Muscle layer of colon (tissue), 2 donors: ENCODE data around the gene MRPL23.

Source experiments
- H3K27ac ChIP-seq: one replicate; pipeline ENCODE4 v1.7.0; 2013; ENCODE audit warnings: low read depth, mild to moderate bottlenecking, low read length, moderate library complexity
- H3K27me3 ChIP-seq, 2 donors: one replicate each; pipeline ENCODE4 v1.7.0; 2013; ENCODE audit warnings: low read length in 2 of 2, mild to moderate bottlenecking in 2 of 2; ENCODE audit not compliant: insufficient read depth in 2 of 2, control insufficient read depth in 1 of 2
- H3K36me3 ChIP-seq: one replicate; pipeline ENCODE4 v1.7.0; 2013; ENCODE audit warnings: mild to moderate bottlenecking, low read length; ENCODE audit not compliant: insufficient read depth
- H3K4me1 ChIP-seq: one replicate; pipeline ENCODE4 v1.7.0; 2013; ENCODE audit warnings: mild to moderate bottlenecking, low read length; ENCODE audit not compliant: insufficient read depth
- H3K4me3 ChIP-seq, 2 donors: one replicate each; pipeline ENCODE4 v1.7.0; 2013; ENCODE audit warnings: low read length in 2 of 2, low read depth in 1 of 2, mild to moderate bottlenecking in 1 of 2, moderate library complexity in 1 of 2
- H3K9ac ChIP-seq: one replicate; pipeline ENCODE4 v1.7.0; 2013; ENCODE audit warnings: low read length
- H3K9me3 ChIP-seq: one replicate; pipeline ENCODE4 v1.7.0; 2013; ENCODE audit warnings: mild to moderate bottlenecking, low read length
- donor health status: abdominal sarcoma.
- donor health status: Adenocarcinoma of cecum.

Gene MRPL23

GRCh38 chr11:1949302-1949701, 2.2 kb downstream of the MRPL23 start:
- H3K9ac ChIP-seq: no peak overlapping the region
- no peaks in the 10 kb centered on the region for H3K36me3 ChIP-seq
- H3K27me3 ChIP-seq: no peaks in the 10 kb centered on the region
- no peak overlapping the region for H3K4me3 ChIP-seq
- H3K27ac ChIP-seq: no peak overlapping the region
- H3K4me1 ChIP-seq: no peaks in the 10 kb centered on the region
- no peaks in the 10 kb centered on the region for H3K9me3 ChIP-seq

GRCh38 chr11:1949922-1950321, 2.8 kb downstream of the MRPL23 start:
- Histone ChIP-seq H3K9me3 (no peaks in the 10 kb centered on the region), H3K4me1 (no peaks in the 10 kb centered on the region), H3K36me3 (no peaks in the 10 kb centered on the region), H3K4me3 (no peak overlapping the region), H3K27me3 (no peaks in the 10 kb centered on the region), H3K27ac (no peak overlapping the region), H3K9ac (no peak overlapping the region)

DNA sequence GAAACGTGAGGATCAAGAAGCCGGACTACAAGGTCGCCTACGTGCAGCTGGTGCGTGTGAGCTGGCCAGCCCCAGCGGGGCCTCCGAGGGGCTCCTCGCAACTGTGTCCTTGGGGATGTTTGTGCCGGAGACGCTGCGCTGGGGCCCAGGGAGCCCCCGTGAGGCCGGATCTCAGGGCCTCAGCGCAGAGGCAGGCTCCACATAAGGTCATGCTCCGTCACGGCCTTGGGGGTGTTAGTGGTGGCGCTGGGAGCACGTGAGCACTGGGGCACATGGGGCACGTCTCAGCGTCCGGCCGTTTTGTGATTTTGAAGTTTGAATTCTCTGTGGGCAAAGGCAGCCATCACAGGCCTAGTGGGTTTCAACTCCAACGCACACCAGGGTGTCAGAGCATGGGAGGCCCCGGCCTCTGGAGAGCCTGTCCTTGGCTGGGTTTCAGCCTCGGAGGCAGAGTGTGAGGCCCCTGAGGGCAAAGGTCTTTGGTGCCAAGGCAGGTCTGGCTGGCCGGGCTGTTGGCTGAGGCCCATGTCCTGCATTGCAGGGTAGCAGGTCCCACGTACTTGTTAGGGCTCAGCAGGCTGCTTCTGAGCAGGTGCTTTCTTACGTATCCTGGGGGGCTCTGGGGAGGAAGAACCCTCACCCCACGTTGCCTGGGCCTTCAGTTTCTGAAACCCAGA, 5.8 kb downstream of the MRPL23 start:
- no peak overlapping the region for H3K27ac ChIP-seq
- H3K4me3 ChIP-seq: no peak overlapping the region
- no peak overlapping the region for H3K9ac ChIP-seq
- no peaks in the 10 kb centered on the region for H3K9me3 ChIP-seq
- H3K27me3 ChIP-seq: no peaks in the 10 kb centered on the region
- H3K36me3 ChIP-seq: no peaks in the 10 kb centered on the region
- no peaks in the 10 kb centered on the region for H3K4me1 ChIP-seq

DNA sequence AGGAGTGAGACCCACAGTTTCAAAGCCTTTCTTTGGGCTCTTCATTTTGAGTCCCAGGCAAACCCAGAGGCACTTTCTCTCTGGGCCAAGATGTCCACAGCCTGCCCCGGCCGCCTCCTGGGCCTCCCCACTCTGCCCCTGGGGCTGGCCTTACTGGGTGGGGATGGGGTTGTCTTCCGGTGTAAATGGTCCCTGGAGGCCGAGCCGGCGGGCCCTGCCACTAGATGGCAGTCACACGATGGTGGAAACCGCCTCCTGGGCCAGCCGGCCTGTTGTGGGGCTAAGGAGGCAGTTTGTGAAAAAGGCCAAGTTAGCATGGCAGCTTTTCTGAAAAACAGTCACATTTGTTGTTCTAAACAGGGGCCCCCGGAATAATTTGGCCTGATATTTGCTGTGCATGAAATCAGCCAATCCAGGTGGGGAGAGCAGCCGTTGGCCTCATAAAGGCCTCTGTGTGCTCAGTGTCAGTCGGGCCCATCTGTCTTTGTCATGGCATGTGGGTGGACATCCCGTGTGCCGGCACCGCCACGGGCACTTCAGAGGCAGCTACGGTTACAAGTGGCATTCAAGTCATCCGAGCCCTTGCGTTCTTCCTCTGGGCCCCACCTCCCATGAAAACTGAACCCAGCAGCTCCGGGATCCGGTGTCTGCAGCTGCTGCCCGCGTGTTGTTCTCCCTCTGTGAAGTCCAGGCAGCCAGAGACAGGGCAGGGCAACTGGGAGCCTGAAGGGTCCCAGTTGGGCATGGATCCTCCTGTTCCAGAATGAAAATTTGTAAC, 6.5 kb downstream of the MRPL23 start:
- Histone ChIP-seq H3K9me3 (no peaks in the 10 kb centered on the region), H3K4me3 (no peak overlapping the region), H3K9ac (no peak overlapping the region), H3K27ac (no peak overlapping the region), H3K27me3 (no peaks in the 10 kb centered on the region), H3K4me1 (no peaks in the 10 kb centered on the region), H3K36me3 (no peaks in the 10 kb centered on the region)

GRCh38 chr11:1958367-1958766, 11.2 kb downstream of the MRPL23 start:
- Histone ChIP-seq H3K9ac (no peak overlapping the region), H3K36me3 (no peaks in the 10 kb centered on the region), H3K4me1 (no peaks in the 10 kb centered on the region), H3K27ac (no peak overlapping the region), H3K9me3 (no peaks in the 10 kb centered on the region), H3K4me3 (no peak overlapping the region), H3K27me3 (no peaks in the 10 kb centered on the region)

GRCh38 chr11:1959786-1960185, 12.7 kb downstream of the MRPL23 start:
- no peaks in the 10 kb centered on the region for H3K4me1 ChIP-seq
- no peak overlapping the region for H3K9ac ChIP-seq
- H3K27ac ChIP-seq: no peak overlapping the region
- no peaks in the 10 kb centered on the region for H3K9me3 ChIP-seq
- no peak overlapping the region for H3K4me3 ChIP-seq
- no peaks in the 10 kb centered on the region for H3K36me3 ChIP-seq
- H3K27me3 ChIP-seq: no peaks in the 10 kb centered on the region

DNA sequence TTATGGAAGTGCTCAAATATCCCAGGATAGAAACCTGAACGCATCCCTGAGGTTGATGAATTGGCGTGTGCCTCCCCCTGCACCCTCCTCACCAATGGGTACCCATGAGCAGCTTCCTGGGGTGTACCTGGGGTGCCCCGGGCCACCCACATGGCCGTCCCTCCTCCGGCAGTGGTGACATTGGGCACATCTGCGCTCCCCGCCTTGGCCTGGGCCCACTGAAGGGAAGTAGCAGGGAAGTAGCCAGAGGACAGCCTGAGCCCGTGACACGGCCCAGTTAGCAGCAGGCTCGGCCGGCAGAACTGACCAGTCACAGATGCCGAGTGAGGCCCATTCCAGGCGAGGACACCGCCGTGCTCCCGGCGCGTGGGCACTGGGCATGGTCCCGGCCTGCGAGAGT, 16.7 kb downstream of the MRPL23 start:
- Histone ChIP-seq H3K4me1 (no peaks in the 10 kb centered on the region), H3K36me3 (no peaks in the 10 kb centered on the region), H3K4me3 (no peak overlapping the region), H3K27ac (no peak overlapping the region), H3K9me3 (no peaks in the 10 kb centered on the region), H3K27me3 (no peaks in the 10 kb centered on the region), H3K9ac (no peak overlapping the region)

- H3K4me3 ChIP-seq: no peak overlapping the region
- no peaks in the 10 kb centered on the region for H3K4me1 ChIP-seq
- H3K27ac ChIP-seq: no peak overlapping the region
- no peaks in the 10 kb centered on the region for H3K9me3 ChIP-seq
- no peak overlapping the region for H3K9ac ChIP-seq
- no peaks in the 10 kb centered on the region for H3K27me3 ChIP-seq
- H3K36me3 ChIP-seq: no peaks in the 10 kb centered on the region
These were observed 17.2 kb downstream of the MRPL23 start for GRCh38 chr11:1964348-1964747.

DNA sequence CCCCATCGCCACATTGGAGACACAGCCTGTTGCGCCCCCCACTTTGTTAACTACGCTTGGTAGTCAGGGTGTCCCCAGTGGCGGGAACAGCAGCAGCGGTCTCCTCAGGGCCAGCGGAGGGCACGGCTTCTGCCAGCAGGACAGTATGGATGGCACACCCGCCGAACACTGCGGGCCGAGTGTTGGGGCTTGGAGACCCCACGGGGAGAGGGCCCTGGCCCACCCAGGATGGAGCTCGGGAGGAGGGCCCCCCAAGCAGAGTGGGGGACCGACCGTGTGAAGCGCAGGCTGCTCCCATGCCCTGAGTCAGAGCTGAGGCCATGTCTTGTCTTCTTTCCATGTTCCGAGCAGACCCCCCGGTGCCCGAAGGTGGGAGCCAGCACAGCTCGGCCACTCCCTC, 17.8 kb downstream of the MRPL23 start:
- H3K4me3 ChIP-seq: no peak overlapping the region
- H3K9me3 ChIP-seq: no peaks in the 10 kb centered on the region
- no peaks in the 10 kb centered on the region for H3K27me3 ChIP-seq
- no peaks in the 10 kb centered on the region for H3K4me1 ChIP-seq
- H3K36me3 ChIP-seq: no peaks in the 10 kb centered on the region
- H3K9ac ChIP-seq: no peak overlapping the region
- H3K27ac ChIP-seq: no peak overlapping the region

DNA sequence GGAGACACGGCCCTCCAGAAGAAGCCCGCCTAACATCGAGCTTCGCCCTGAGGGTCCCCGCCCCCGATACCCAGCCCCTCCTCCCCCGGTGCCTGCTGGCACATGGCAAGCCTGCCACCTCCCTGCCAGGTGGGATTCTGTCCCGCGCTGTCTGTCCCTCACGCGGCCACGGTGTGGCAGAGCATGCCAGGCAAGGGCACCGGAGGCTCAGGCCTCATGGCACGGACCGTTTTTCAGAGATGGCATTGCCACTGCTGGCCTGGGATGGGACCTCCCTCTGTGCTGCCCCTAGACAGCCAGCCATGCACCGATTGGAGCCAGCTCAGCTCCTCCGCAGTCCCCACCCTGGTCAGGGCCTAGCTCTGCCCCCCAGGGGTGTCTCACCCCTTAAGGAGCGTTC, 19.4 kb downstream of the MRPL23 start:
- Histone ChIP-seq H3K9ac (no peak overlapping the region), H3K27ac (no peak overlapping the region), H3K9me3 (no peaks in the 10 kb centered on the region), H3K27me3 (no peaks in the 10 kb centered on the region), H3K4me3 (no peak overlapping the region), H3K4me1 (no peaks in the 10 kb centered on the region), H3K36me3 (no peaks in the 10 kb centered on the region)

- no peaks in the 10 kb centered on the region for H3K9me3 ChIP-seq
- no peak overlapping the region for H3K9ac ChIP-seq
- no peaks in the 10 kb centered on the region for H3K4me1 ChIP-seq
- H3K27ac ChIP-seq: no peak overlapping the region
- no peaks in the 10 kb centered on the region for H3K36me3 ChIP-seq
- H3K4me3 ChIP-seq: no peak overlapping the region
- H3K27me3 ChIP-seq: no peaks in the 10 kb centered on the region
These were observed 20.6 kb downstream of the MRPL23 start for GRCh38 chr11:1967641-1968225.
